Activated naive CD4-positive, alpha-beta T cell treated with Interleukin-2 at 50 U/mL for 16 hours (primary cell): ENCODE results near the gene CAMTA2.

Source experiments
- DNase-seq: peaks from one replicate; pipeline ENCODE4 v3.0.0-alpha.2; 2020

The CAMTA2 gene

GRCh38 chr17:4968486-4969046 is 18.9 kb downstream of the CAMTA2 start:
- peak; percentile 42 for DNase-seq

GRCh38 chr17:4967539-4968485 is 19.7 kb downstream of the CAMTA2 start, which contains the start of gene SPAG7:
SPAG7 (minus strand) TSS chr17:4967817; CDS start chr17:4967804, 13 bp downstream.
- peak; percentile 93 for DNase-seq

GRCh38 chr17:4966844-4967538 is 20.5 kb downstream of the CAMTA2 start:
- DNase-seq = peak; percentile 93

GRCh38 chr17:4965311-4965986 is 22.0 kb downstream of the CAMTA2 start:
- DNase-seq = no peak

- DNase-seq = no peak
These were observed 27.1 kb downstream of the CAMTA2 start for GRCh38 chr17:4960279-4960922.

- no peak for DNase-seq
These were observed 28.1 kb downstream of the CAMTA2 start for GRCh38 chr17:4959261-4959965.

GRCh38 chr17:4958102-4958501 is 29.4 kb downstream of the CAMTA2 start:
- DNase-seq = no peak

GRCh38 chr17:4956493-4957061 is 30.9 kb downstream of the CAMTA2 start:
- DNase-seq = peak; percentile 48

GRCh38 chr17:4955091-4955490 is 32.4 kb downstream of the CAMTA2 start:
- DNase-seq = no peak

- DNase-seq = no peak
These were observed 34.0 kb downstream of the CAMTA2 start for GRCh38 chr17:4953451-4953961.

GRCh38 chr17:4951486-4951885 is 36.0 kb downstream of the CAMTA2 start:
- no peak for DNase-seq

GRCh38 chr17:4950746-4951204 is 36.7 kb downstream of the CAMTA2 start, which contains the start of gene ENO3:
ENO3 (plus strand) TSS chr17:4951119; CDS start chr17:4951830, 711 bp downstream.
- no peak for DNase-seq

- peak; percentile 41 for DNase-seq
These were observed 37.3 kb downstream of the CAMTA2 start for GRCh38 chr17:4950075-4950745.

- peak; percentile 77 for DNase-seq
These were observed 38.0 kb downstream of the CAMTA2 start for GRCh38 chr17:4949321-4950074.

- DNase-seq = peak; percentile 75
These were observed 38.5 kb downstream of the CAMTA2 start for GRCh38 chr17:4948931-4949320.

- peak; percentile 92 for DNase-seq
These were observed 39.1 kb downstream of the CAMTA2 start, which contains the start of gene PFN1 for GRCh38 chr17:4948166-4948930. PFN1 (minus strand) TSS chr17:4948530; CDS start chr17:4948394, 136 bp downstream.

GRCh38 chr17:4947411-4948165 is 39.9 kb downstream of the CAMTA2 start:
- DNase-seq = peak; percentile 69

- no peak for DNase-seq
These were observed 40.5 kb downstream of the CAMTA2 start for GRCh38 chr17:4947010-4947410.
